Measurements from ENCODE around the gene UNC5B. TPM values are rescaled to one million over a fixed set of nuclear protein-coding genes. Genes with fewer than 3 reads are reported as not detected.

UNC5B gene
- total RNA-seq, 1 donor from 2014 or later: 7.1 TPM

DNA sequence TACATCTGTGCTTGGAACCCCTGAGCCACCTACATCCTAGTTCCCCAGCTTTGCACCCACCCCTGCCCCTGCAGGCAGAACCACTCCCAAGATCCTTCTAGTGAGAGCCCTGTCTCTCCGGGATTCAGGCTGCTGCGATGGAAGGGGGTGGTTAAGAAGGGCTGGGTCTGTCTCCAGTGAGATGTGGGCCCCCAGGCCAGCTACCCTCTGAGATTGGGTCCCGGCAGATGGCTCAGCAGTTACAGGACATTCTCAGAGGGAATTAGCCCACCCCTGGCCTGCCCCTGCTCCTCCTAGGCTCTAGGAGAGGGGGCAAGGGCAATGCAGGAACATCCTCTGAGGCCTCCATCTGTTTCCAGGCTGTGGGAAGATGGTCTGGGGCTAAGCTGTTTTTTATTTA is 134.4 kb downstream of the UNC5B start:
- no peak for DNase-seq

DNA sequence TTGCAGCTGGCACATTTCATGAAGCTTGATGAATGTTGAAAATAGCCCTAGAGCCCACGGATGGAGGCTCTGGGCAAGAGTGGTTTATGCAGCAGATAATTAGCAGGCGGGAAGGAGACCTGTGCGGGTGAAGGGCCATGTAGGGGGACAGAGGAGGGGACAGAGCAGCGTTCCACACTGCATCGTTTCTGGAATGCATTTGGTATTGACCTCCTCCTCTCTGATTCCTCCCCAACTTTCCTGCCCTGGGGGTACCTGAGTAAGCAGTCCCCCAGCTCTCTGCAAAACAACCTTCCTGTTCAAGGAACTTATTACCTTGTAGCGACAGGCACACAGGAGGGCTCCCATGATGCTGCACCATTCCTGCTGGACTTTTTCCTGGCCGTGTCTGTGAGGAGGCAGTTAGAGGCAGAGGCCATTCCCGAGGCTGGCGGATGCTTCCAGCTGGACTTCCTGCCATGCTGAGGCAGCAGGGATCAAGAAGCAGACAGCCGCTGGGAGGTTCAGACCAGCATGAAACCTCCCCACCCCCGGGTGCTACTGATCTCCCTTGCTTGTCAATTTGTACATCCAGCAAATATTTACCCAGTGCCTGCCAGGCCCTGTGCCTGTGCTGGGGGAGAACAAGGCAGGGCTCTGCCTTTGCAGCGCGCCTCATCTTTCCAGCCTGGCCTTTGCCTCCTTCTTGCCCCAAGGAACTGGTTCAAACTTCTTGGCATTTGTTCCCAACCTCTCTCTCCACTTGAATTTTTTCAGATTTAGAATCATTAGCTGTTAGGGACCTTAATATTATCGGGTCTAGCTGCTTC is 135.4 kb downstream of the UNC5B start:
- no peak for DNase-seq

DNA sequence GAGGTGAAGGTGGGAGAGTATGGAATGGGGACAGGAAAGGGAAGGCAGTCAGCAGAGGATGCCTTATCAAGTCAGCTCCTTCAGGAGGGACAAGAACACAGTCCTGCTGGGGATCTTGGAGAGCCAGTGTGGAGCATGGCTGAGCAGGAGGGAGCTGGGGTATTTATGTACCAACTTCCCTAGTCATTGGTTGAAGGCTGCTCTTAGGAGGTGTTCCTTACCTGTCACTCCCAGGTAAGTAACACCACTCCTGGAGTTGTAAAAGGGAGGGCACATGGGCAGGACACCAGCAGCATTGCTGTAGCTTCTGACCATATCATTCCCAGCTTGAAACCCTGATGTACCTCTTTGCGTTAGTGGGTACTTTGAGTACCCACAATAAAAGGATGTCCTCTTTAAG is 136.5 kb downstream of the UNC5B start:
- DNase-seq: no peak

DNA sequence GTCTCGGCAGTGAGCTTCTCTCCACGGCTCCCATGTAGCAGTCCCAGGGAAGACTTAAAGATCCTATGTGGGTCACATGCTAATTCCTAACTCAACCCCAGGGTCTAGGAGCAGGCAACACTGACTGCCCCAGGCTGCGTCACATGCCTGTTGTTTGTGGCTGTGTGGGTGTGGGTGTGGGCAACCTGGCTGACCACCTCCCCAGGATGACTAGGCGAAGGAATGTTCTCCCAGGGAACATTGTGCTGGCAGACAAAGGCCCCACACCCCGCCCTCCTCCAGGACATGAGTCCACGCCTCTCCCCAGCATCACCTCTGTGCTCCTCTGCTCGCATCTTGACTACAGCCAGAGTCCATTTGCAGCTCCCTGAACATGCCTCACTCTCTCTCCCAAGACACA is 137.0 kb downstream of the UNC5B start:
- no peak for DNase-seq

DNA sequence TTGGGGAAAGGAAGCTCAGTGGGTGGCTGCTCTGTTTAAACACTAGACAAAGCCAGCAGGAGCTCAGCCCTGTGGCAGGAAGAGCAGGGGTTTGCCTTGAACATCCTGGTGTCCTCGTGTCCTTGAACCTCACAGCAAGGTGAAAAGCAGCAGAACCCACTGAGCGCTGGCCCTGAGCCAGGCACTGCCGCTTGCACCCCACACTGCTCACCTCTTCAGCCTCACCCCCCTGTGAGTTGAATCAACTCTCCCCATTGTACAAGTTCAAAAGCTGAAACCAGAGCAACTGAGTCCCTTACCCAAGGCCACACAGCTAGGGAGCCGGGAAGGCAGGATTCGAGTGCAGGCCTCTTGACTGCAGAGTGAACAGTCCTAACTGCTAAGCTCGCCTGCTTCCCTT is 138.7 kb downstream of the UNC5B start:
- DNase-seq: no peak

DNA sequence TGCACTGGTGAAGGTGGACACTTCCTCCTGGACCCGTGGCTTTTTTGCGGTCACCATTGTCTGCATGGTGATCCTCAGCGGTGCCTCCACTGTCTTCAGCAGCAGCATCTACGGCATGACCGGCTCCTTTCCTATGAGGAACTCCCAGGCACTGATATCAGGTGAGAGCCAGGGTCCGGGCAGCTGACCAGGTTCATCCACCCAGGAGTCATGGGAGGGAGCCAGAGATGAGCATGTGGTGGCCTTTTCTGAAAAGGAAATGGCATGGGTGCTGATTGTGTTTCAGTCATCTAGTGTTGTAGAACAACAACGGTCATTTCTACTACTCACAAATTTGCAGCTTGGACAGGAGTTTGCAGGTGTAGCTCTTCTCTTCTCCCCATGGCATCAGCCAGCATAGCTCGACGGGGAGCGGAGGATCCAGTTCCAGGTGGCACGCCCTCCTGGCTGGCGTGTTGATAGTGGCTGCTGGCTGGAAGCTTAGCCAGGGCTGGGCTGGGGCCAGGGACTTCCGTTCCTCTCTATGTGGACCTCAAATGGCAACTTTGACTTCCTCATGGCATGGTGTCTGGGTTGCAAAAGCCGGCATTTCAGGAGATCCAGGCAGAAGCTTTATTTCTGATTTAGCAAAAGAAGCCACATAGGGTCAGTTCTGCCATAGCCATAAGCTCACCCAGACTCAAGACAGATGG is 139.4 kb downstream of the UNC5B start:
- no peak for DNase-seq

Other genes with a start within 250 kb of the UNC5B start
- gene SLC29A3, start 106.7 kb downstream of the UNC5B start, total RNA-seq: 1.9 TPM
- gene CDH23, start 184.3 kb downstream of the UNC5B start, total RNA-seq: 12.2 TPM

Data from tongue (tissue), 2 donors.